ENCODE measurements around the gene SHROOM1.

GRCh38 chr5:132873119-132873929 is 42.9 kb upstream of the SHROOM1 start, which contains the start of gene LEAP2:
- TF ChIP-seq, protein P1, sequence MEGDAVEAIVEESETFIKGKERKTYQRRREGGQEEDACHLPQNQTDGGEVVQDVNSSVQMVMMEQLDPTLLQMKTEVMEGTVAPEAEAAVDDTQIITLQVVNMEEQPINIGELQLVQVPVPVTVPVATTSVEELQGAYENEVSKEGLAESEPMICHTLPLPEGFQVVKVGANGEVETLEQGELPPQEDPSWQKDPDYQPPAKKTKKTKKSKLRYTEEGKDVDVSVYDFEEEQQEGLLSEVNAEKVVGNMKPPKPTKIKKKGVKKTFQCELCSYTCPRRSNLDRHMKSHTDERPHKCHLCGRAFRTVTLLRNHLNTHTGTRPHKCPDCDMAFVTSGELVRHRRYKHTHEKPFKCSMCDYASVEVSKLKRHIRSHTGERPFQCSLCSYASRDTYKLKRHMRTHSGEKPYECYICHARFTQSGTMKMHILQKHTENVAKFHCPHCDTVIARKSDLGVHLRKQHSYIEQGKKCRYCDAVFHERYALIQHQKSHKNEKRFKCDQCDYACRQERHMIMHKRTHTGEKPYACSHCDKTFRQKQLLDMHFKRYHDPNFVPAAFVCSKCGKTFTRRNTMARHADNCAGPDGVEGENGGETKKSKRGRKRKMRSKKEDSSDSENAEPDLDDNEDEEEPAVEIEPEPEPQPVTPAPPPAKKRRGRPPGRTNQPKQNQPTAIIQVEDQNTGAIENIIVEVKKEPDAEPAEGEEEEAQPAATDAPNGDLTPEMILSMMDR (IDR thresholded peaks at IDR 0.05): no peak
- no peak for TF ChIP-seq EP300 (IDR thresholded peaks at IDR 0.05)
- no peak for TF ChIP-seq POLR2A (IDR thresholded peaks at IDR 0.05)

Data from ovary (tissue), 3 donors.